ENCODE results near the gene SAMD3.
"Not testable (repeated sequence)": the region's sequence is repeated elsewhere in the genome, so short reads cannot be mapped to it uniquely, and the experiment has no call there.

DNA sequence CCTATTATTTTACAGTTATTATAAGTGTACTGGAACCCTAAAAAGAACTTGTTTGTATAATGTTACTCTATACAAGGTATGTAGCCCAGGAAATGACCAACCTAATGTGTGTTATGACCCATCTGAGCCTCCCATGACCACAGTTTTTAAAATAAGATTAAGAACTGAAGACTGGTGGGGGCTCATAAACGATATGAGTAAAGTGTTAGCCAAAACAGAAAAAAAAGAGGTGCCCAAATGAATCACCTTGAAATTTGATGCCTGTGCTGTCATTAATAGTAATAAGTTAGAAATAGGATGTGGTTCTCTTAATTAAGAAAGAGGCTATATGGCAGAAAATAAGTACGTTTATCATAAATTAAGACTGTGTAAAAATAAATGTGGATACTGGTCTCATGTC is 42.8 kb upstream of the SAMD3 start:
- TF ChIP-seq CTCF (conservative IDR thresholded peaks at IDR 0.05; ENCODE audit: low read depth in 2 of 2); REST (IDR thresholded peaks at IDR 0.05; ENCODE audit: unreplicated experiment); EZH2 (IDR thresholded peaks at IDR 0.05; ENCODE audit: low read depth, unreplicated experiment); JUNB (IDR thresholded peaks at IDR 0.05; ENCODE audit: unreplicated experiment); POLR2AphosphoS5 (IDR thresholded peaks at IDR 0.05; ENCODE audit: low read depth); EZH2phosphoT487 (IDR thresholded peaks at IDR 0.05; ENCODE audit: unreplicated experiment); NANOG (IDR thresholded peaks at IDR 0.05; ENCODE audit: borderline replicate concordance): not testable (repeated sequence)
